Adrenal gland (tissue), 5 donors: Measurements from ENCODE around the gene ANKS1A.

Source experiments
- POLR2A ChIP-seq, 2 donors: fragments of 450-650 bp; IDR thresholded peaks; one replicate each; pipeline ENCODE4 v1.6.1; 2017; ENCODE audit warnings: antibody characterized with exemption in 2 of 2, mild to moderate bottlenecking in 2 of 2, moderate library complexity in 1 of 2
- TF ChIP-seq, protein P1 (sequence below), 6 experiments: fragments of 450-650 bp in 4 of 6; fragments of 200-600 bp in 2 of 6; sonication (generic) in 1 of 6; IDR thresholded peaks; 1 replicate in 5 of 6; 2 replicates in 1 of 6; pipeline versions ENCODE4 v1.5.1 to v1.8.0; 2016 to 2021; ENCODE audit warnings: antibody characterized with exemption in 6 of 6, mild to moderate bottlenecking in 2 of 6, moderate library complexity in 1 of 6
- donor health status: DM: no; HTN: no; CAD: no.

DNA sequence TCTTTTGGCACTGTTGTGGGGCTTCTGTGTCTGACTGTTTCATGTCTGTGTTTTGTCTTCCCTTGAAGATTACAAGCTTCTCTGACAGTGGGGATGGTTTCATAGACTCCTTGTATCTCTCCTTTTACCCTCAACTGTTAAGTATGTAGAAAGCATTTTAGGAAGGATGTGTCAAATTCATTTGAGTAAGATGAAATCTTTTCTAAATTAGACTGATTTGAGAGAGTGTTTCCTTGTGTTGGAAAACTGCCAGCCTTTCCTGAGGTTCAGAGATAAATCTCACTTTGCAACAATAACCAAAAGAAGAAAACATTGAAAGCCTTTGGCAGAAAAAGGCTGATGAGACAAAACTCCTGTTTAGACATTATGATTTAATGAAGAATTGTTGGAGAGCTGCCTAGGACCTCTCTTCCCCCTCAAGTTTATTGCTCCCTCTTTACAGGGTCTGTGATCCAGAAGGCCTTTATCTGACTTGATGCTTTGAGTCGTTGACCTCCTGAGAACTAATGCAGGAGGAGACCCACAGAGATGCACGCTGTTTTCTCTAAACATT, 68.3 kb downstream of the ANKS1A start:
- TF ChIP-seq, protein P1, sequence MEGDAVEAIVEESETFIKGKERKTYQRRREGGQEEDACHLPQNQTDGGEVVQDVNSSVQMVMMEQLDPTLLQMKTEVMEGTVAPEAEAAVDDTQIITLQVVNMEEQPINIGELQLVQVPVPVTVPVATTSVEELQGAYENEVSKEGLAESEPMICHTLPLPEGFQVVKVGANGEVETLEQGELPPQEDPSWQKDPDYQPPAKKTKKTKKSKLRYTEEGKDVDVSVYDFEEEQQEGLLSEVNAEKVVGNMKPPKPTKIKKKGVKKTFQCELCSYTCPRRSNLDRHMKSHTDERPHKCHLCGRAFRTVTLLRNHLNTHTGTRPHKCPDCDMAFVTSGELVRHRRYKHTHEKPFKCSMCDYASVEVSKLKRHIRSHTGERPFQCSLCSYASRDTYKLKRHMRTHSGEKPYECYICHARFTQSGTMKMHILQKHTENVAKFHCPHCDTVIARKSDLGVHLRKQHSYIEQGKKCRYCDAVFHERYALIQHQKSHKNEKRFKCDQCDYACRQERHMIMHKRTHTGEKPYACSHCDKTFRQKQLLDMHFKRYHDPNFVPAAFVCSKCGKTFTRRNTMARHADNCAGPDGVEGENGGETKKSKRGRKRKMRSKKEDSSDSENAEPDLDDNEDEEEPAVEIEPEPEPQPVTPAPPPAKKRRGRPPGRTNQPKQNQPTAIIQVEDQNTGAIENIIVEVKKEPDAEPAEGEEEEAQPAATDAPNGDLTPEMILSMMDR (IDR thresholded peaks at IDR 0.05): no peak
- no peak for TF ChIP-seq POLR2A (IDR thresholded peaks at IDR 0.05)
